GM18520 (cell line): Measurements from ENCODE around the gene SPEF2.

Source experiments
- ATAC-seq: cut with Tn5 transposase; IDR thresholded peaks from one replicate; pipeline ENCODE4 v1.9.1; 2021; ENCODE audit not compliant: unreplicated experiment

The SPEF2 gene

DNA sequence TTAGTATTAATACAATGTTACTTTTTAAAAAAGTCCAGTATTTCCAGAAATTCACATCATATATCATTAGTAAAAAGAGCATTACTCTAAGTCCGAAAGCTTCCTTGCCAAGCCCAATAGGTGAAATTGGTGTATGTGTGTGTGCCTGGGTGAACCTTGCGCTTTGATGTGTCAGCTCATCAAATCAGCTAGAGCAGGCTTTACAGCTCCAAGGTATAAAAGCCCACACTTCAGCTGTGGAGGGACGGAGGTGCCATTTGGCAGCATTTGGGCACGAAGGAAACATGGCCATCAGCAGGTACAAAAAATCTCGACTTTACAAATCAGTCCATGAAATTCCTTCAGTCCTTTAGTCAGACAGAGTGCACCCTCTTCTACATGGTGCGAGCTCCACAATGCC, 162.6 kb downstream of the SPEF2 start:
- ATAC-seq: no peak

DNA sequence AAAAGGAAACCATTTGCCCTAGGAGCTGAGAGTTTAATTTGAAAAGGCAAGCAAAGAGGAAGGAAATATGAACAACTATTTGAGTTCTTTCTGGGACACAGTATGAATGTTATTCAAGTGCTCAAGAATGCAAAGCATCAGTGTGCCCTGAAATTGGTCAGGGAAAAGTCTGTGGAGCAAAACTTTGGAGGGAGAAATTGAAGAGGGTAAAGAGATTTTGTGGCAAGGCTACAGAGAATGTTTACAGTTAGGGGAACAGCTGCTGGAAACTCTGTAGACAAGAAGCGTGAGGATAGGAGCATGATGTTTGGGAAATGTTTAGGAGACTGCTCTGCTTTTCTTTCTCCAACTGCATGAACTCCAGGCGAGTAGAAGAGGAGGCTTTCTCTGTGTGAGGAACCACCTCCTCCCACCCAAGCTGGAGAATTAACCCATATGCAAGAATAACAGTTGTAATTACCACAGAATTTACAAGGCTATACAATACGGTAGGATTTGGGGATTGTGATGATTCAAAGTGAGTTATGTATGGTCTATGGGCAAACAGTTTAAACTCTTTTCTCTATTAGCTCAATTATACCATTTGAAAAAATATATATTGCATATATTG, 163.6 kb downstream of the SPEF2 start:
- no peak for ATAC-seq

DNA sequence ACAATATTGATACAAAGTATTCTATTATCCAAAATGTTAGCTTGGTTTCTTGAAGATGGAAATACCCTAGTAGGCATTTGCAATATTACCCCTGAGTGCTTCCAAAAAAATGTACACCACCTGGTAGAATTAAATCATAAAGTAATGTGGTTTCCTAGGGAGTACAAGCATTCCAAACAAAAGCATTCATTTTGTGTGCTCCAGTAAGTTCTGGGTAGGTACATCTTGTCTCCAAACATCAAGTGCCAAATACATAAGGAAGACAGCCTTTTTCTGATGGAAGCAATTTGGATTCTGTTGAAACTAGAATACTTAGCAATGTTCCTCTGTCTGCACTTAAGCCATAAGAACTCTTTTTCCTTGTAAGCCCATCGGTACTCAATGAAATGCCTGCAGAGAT, 165.9 kb downstream of the SPEF2 start:
- no peak for ATAC-seq

GRCh38 chr5:35785601-35786085, 168.0 kb downstream of the SPEF2 start:
- ATAC-seq: no peak

DNA sequence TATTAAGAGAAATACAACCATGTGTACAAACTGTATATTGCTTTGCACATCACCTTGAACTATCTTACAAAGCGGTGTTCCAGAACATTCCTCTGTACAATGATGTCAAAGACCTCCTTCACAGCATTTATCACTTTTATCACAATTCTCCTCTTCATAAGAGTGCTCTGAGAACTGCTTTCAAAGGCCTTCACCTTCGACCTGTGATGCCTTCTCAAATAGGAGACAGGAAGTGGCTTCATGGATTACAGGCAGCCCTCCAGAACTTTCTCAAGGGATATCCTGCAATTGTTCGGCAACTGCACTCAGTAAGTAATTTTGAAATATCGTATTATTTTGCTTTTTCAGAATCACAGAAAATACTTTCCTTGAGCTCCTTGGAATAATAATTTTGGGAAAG, 171.1 kb downstream of the SPEF2 start:
- ATAC-seq: no peak

DNA sequence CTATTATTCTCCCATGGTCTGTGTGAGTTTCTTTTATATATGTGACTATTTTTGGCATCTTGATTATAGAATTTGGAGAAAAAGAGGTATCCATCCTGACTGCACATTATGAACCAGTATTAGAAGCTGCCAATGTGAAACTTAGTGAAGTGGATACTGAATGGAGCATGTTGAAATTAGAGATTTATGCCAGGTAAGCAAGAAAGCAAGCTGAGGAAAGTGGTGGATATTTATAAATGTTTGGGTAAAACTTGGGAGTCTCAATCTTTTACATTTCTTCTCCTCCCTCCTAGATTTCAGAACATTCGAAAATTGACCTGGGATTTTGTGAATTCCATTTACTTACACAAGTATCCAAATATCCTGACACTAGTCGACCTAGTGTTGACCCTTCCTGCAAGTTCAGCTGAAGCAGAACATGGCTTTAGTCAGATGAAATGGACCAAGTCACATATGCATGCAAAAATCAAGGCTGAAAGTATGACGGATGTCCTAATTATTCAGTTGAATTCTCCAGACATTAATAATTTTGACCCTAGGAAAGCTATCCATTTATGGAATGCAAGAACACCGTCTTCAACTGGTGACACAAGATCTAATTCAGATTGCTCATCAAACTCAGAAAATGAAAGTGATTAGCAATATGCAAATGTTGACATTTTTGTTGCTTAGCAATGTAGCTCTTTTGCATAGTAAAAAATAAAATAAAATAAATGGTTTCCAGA, 172.2 kb downstream of the SPEF2 start:
- ATAC-seq: no peak

GRCh38 chr5:35790457-35790822, 172.8 kb downstream of the SPEF2 start:
- ATAC-seq: no peak

GRCh38 chr5:35794328-35794619, 176.6 kb downstream of the SPEF2 start:
- ATAC-seq: no peak

- no peak for ATAC-seq
Measured at GRCh38 chr5:35794684-35795375, 177.2 kb downstream of the SPEF2 start.

- no peak for ATAC-seq
Measured at GRCh38 chr5:35799181-35799580, 181.5 kb downstream of the SPEF2 start.

GRCh38 chr5:35799753-35800152, 182.1 kb downstream of the SPEF2 start:
- no peak for ATAC-seq

DNA sequence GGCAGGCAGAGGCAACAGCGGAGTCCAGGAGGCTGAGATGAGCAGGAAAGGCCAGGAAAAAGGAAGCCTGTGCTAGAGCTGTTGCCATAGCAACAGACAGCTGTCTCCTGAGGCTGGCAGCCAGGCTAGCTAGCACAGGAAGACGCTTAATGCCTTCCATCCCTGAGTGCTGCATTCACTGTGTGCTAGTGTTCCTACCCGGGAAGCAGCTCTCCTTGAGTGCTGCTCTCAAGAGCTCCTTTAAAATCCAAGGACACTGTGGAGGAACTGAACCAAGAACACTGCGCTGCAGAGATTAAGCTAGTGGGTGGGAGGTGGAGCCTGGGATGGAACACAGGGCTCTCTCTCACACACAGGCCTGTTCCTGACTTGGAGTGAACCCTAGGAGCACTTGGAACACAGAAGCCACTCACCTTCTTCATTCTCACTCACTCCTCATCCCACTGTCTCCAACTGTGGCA, 185.6 kb downstream of the SPEF2 start:
- no peak for ATAC-seq

- ATAC-seq: no peak
Measured at GRCh38 chr5:35804201-35804653, 186.6 kb downstream of the SPEF2 start.

DNA sequence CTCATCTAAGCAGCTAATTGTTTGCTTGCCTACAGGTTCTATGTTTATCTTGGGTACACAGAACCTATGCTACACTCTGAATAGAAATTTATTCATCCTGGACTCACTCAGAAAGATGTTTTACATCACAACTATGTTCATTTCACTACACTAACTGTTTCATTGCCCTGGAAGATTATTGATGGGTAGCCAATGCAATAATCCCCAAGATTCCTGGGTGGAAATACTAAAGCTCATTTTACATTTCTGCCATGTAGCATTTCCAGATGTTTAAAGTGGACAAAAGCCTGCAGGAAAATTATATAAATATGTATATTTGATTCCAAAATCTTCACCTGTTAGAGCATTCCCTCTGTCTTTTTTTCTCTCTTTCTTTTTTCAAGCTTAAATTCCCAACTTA, 187.2 kb downstream of the SPEF2 start:
- no peak for ATAC-seq

DNA sequence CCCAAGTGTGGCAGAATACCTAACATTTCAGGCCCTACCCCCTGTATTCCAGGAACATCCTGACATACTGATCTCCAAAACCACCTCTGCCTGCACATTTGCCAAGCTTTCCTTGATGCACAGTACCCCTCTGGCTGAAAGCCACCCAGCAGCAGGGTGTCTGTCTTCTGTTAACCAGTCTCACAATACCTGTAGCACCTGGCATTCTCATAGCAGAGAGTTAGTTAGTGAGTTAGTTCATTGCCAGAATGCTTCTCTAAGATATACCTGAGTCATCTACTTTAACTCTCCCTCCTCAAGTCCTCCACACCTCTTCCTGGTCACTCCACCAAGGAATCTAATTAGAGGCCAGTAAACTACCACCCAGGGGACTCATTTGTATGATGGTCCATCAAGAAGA, 192.9 kb downstream of the SPEF2 start:
- no peak for ATAC-seq

GRCh38 chr5:35811108-35811741, 193.6 kb downstream of the SPEF2 start:
- no peak for ATAC-seq

- ATAC-seq: no peak
Measured at GRCh38 chr5:35813521-35813920, 195.9 kb downstream of the SPEF2 start.

- no peak for ATAC-seq
Measured at GRCh38 chr5:35815089-35815936, 197.7 kb downstream of the SPEF2 start.

- no peak for ATAC-seq
Measured at GRCh38 chr5:35816881-35817521, 199.3 kb downstream of the SPEF2 start.

DNA sequence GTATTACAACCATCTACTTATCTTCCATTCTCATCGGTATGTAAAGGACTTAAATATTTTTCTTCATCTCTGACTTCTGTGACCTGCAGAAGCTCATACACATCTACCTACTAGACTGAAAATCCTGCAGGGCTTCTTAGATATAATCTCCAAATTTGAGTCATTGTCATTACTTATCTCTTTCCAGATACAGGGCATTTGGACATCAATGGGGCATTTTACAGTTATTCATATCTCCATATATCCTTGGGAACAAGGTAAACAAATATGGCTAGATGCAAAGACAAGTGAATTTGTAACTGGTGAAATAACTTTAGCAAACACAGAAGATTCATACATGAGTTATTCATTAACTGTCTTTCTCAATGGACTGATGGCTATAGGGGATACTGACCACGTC, 201.4 kb downstream of the SPEF2 start:
- ATAC-seq: no peak
